Aorta (tissue), 5 donors: ENCODE results near the gene FASTKD2. TPM values are rescaled to one million over a fixed set of nuclear protein-coding genes. Genes with fewer than 3 reads are reported as not detected.
"Not testable (repeated sequence)": the region's sequence is repeated elsewhere in the genome, so short reads cannot be mapped to it uniquely, and the experiment has no call there.

Source experiments
- ATAC-seq: fragments of 200-7000 bp; cut with Tn5 transposase; one replicate; pipeline ENCODE4 v1.9.1; 2022; ENCODE audit warnings: moderate library complexity; ENCODE audit not compliant: low FRiP score
- DNase-seq, 2 donors: peaks; one replicate each; pipeline ENCODE4 v3.0.0-alpha.2; 2020
- H3K27ac ChIP-seq, 2 donors: one replicate each; pipeline ENCODE4 v1.5.1; 2013; ENCODE audit warnings: low read length in 2 of 2, mild to moderate bottlenecking in 2 of 2, moderate library complexity in 2 of 2, control low read depth in 1 of 2, inconsistent platforms in 1 of 2, low read depth in 1 of 2
- H3K27me3 ChIP-seq, 2 donors: one replicate each; pipeline ENCODE4 v1.6.1; 2013; ENCODE audit warnings: control low read depth in 1 of 2, low read length in 1 of 2, mild to moderate bottlenecking in 1 of 2, moderate library complexity in 1 of 2; ENCODE audit not compliant: insufficient read depth in 2 of 2, control insufficient read depth in 1 of 2
- H3K36me3 ChIP-seq, 2 donors: one replicate each; pipeline ENCODE4 v1.6.1; 2013; ENCODE audit warnings: control low read depth in 1 of 2, low read length in 1 of 2, mild to moderate bottlenecking in 1 of 2; ENCODE audit not compliant: insufficient read depth in 2 of 2, control insufficient read depth in 1 of 2
- H3K4me1 ChIP-seq, 2 donors: one replicate each; pipeline ENCODE4 v1.6.1; 2013; ENCODE audit warnings: low read length in 2 of 2, control low read depth in 1 of 2, mild to moderate bottlenecking in 1 of 2, moderate library complexity in 1 of 2; ENCODE audit not compliant: insufficient read depth in 2 of 2, control insufficient read depth in 1 of 2
- H3K4me3 ChIP-seq, 2 donors: one replicate each; pipeline ENCODE4 v1.5.1; 2013; ENCODE audit warnings: low read length in 2 of 2, control low read depth in 1 of 2, mild to moderate bottlenecking in 1 of 2
- H3K9me3 ChIP-seq: one replicate; pipeline ENCODE4 v1.6.1; 2013; ENCODE audit warnings: mild to moderate bottlenecking, low read length; ENCODE audit not compliant: control insufficient read depth
- WGBS, 2 donors: extraction: QIAGEN DNeasy Blood & Tissue Kit; methylation state at CpG; one replicate each; pipeline ENCODE4 v1.1.7; 2013; 5-methylcytosine and 5-hydroxymethylcytosine counted together
- intact Hi-C, 2 donors: fragments of 100-400 bp; cut with DNase I; formaldehyde crosslinking; loops; one replicate each; pipeline versions ENCODE4 v1.14.2 to v1.15.0; 2022
- polyA plus RNA-seq, 2 donors: library from polyadenylated mRNA; stranded (reverse); fragments of 200-250 nt; gene quantifications; one replicate each; pipeline ENCODE4 v1.2.3, GENCODE V29; 2013
- total RNA-seq, 2 donors: library from RNA; stranded (reverse); fragmentation: NEBNext Ultra II Directional; extraction: Animal tissue kit (Norgen Biotek cat#: 25700); gene quantifications; one replicate each; pipeline ENCODE4 v1.2.1, GENCODE V29; 2021
- donor health status: healthy with polysubstance abuse.
- donor health status: Bipolar disorder and iron deficiency.
- donor health status: DM: no; HTN: no; CAD: no.
- donor health status: DM: no; HTN: no; CAD: no.
- donor health status: DM: yes; HTN: yes; CAD: no.

FASTKD2 gene
- total and polyA plus RNA-seq, 4 donors: 8.9 to 20.6 (median 15.5) TPM

GRCh38 chr2:206801418-206802189 lies 36.2 kb downstream of the FASTKD2 start:
- Histone ChIP-seq H3K27ac (no peak overlapping the region), H3K4me1 (no peaks in the 10 kb centered on the region), H3K36me3 (no peaks in the 10 kb centered on the region), H3K27me3 (no peaks in the 10 kb centered on the region), H3K4me3 (no peak overlapping the region), H3K9me3 (no peaks in the 10 kb centered on the region)
- intact Hi-C loops: loop anchor here (2.0 to 10.0 kb wide), 3 partner anchors 181 to 673 kb away; no protein-coding TSS in a partner anchor
- no peak for ATAC-seq
- WGBS, 2 donors: 83% methylated on average over 9 of the region's 9 CpGs
- no peak for DNase-seq

GRCh38 chr2:206802654-206803514 lies 37.5 kb downstream of the FASTKD2 start:
- Histone ChIP-seq H3K27ac (no peak overlapping the region), H3K9me3 (no peaks in the 10 kb centered on the region), H3K36me3 (no peaks in the 10 kb centered on the region), H3K4me1 (no peaks in the 10 kb centered on the region), H3K4me3 (no peak overlapping the region), H3K27me3 (no peaks in the 10 kb centered on the region)
- ATAC-seq: no peak
- 89 to 91% methylated on average over 7 of the region's 7 CpGs for WGBS, 2 donors
- DNase-seq: no peak
- intact Hi-C loops: loop anchor here (5.0 to 10.0 kb wide), 2 partner anchors 179 to 182 kb away; no protein-coding TSS in a partner anchor

- H3K27me3 ChIP-seq: no peaks in the 10 kb centered on the region
- intact Hi-C loops: loop anchor here (5.0 to 10.0 kb wide), 2 partner anchors 178 to 180 kb away; no protein-coding TSS in a partner anchor
- no peak overlapping the region for H3K27ac ChIP-seq
- H3K4me3 ChIP-seq: no peak overlapping the region
- no peaks in the 10 kb centered on the region for H3K4me1 ChIP-seq
- WGBS, 2 donors: 60 to 76% methylated on average over 5 of the region's 5 CpGs
- H3K9me3 ChIP-seq: no peaks in the 10 kb centered on the region
- no peaks in the 10 kb centered on the region for H3K36me3 ChIP-seq
- no peak for DNase-seq
- ATAC-seq: peak; percentile 15
Observed at GRCh38 chr2:206804326-206804725, 38.9 kb downstream of the FASTKD2 start.

GRCh38 chr2:206805887-206806607 lies 40.6 kb downstream of the FASTKD2 start:
- no peaks in the 10 kb centered on the region for H3K9me3 ChIP-seq
- no peak for ATAC-seq
- H3K4me1 ChIP-seq: no peaks in the 10 kb centered on the region
- WGBS, 2 donors: 47 to 64% methylated on average over 6 of the region's 6 CpGs
- no peak overlapping the region for H3K27ac ChIP-seq
- no peak for DNase-seq
- no peak overlapping the region for H3K4me3 ChIP-seq
- no peaks in the 10 kb centered on the region for H3K36me3 ChIP-seq
- intact Hi-C loops: loop anchor here in 1 of 2 donors (10.0 kb wide), 1 partner anchor 179 kb away; no protein-coding TSS in a partner anchor
- H3K27me3 ChIP-seq: no peaks in the 10 kb centered on the region

- 84 to 85% methylated on average over 2 of the region's 3 CpGs for WGBS, 2 donors
- intact Hi-C loops: loop anchor here in 1 of 2 donors (10.0 kb wide), 1 partner anchor 177 kb away; no protein-coding TSS in a partner anchor
- DNase-seq, ATAC-seq, H3K4me3 ChIP-seq, H3K27ac ChIP-seq, H3K9me3 ChIP-seq, H3K36me3 ChIP-seq, H3K27me3 ChIP-seq, H3K4me1 ChIP-seq: not testable (repeated sequence)
Observed at GRCh38 chr2:206807624-206808023, 42.2 kb downstream of the FASTKD2 start.

- intact Hi-C loops, H3K9me3 ChIP-seq, DNase-seq, ATAC-seq, H3K36me3 ChIP-seq, H3K4me1 ChIP-seq, H3K27ac ChIP-seq, H3K4me3 ChIP-seq, H3K27me3 ChIP-seq: not testable (repeated sequence)
- 94 to 96% methylated on average over 5 of the region's 5 CpGs for WGBS, 2 donors
Observed at GRCh38 chr2:206812471-206812870, 47.1 kb downstream of the FASTKD2 start.

GRCh38 chr2:206814498-206814897 lies 49.1 kb downstream of the FASTKD2 start:
- Histone ChIP-seq H3K4me1 (peaks cover 0 to 2% of the 10 kb centered on the region in 2 donors), H3K4me3 (no peak overlapping the region), H3K27me3 (no peaks in the 10 kb centered on the region), H3K36me3 (no peaks in the 10 kb centered on the region), H3K27ac (no peak overlapping the region), H3K9me3 (peaks cover 1% of the 10 kb centered on the region)
- DNase-seq (no peak), ATAC-seq (no peak)
- intact Hi-C loops: no loop called here

- H3K36me3 ChIP-seq: no peaks in the 10 kb centered on the region
- H3K4me1 ChIP-seq: peaks cover 0 to 2% of the 10 kb centered on the region in 2 donors
- no peaks in the 10 kb centered on the region for H3K9me3 ChIP-seq
- intact Hi-C loops: no loop called here
- DNase-seq: no peak
- WGBS, 2 donors: 71 to 76% methylated on average over 2 of the region's 2 CpGs
- H3K27me3 ChIP-seq: no peaks in the 10 kb centered on the region
- no peak for ATAC-seq
- H3K4me3 ChIP-seq: no peak overlapping the region
- H3K27ac ChIP-seq: no peak overlapping the region
Observed at GRCh38 chr2:206820807-206821206, 55.4 kb downstream of the FASTKD2 start.
